Measurements from ENCODE around the gene PTPRG. TPM values are rescaled to one million over a fixed set of nuclear protein-coding genes. Genes with fewer than 3 reads are reported as not detected.

Gene PTPRG
- total RNA-seq, 6 experiments from 2014 or later = 11.7 to 27.8 (median 14.7) TPM

GRCh38 chr3:62154457-62155148, 593.2 kb downstream of the PTPRG start:
- TF ChIP-seq, protein P1, sequence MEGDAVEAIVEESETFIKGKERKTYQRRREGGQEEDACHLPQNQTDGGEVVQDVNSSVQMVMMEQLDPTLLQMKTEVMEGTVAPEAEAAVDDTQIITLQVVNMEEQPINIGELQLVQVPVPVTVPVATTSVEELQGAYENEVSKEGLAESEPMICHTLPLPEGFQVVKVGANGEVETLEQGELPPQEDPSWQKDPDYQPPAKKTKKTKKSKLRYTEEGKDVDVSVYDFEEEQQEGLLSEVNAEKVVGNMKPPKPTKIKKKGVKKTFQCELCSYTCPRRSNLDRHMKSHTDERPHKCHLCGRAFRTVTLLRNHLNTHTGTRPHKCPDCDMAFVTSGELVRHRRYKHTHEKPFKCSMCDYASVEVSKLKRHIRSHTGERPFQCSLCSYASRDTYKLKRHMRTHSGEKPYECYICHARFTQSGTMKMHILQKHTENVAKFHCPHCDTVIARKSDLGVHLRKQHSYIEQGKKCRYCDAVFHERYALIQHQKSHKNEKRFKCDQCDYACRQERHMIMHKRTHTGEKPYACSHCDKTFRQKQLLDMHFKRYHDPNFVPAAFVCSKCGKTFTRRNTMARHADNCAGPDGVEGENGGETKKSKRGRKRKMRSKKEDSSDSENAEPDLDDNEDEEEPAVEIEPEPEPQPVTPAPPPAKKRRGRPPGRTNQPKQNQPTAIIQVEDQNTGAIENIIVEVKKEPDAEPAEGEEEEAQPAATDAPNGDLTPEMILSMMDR (IDR thresholded peaks at IDR 0.05) = no peak
- no peak for TF ChIP-seq POLR2A (IDR thresholded peaks at IDR 0.05)
- H3K36me3 ChIP-seq = no peaks in the 10 kb centered on the region
- intact Hi-C loops (cut with DNase I) = no loop called here
- H3K9me3 ChIP-seq = no peaks in the 10 kb centered on the region
- no peak overlapping the region for H3K27ac ChIP-seq
- 92% methylated on average over 6 of the region's 13 CpGs for WGBS (ENCODE audit: insufficient coverage, low coverage, low lambda C conversion rate, missing lambda C conversion rate)
- ATAC-seq = no peak
- H3K4me1 ChIP-seq = no peaks in the 10 kb centered on the region
- no peaks in the 10 kb centered on the region for H3K27me3 ChIP-seq
- no peak for DNase-seq
- H3K4me3 ChIP-seq = no peak overlapping the region

- no peak for ATAC-seq
- intact Hi-C loops (cut with DNase I) = no loop called here
- 85% methylated on average over 4 of the region's 4 CpGs for WGBS (ENCODE audit: insufficient coverage, low coverage, low lambda C conversion rate, missing lambda C conversion rate)
- Histone ChIP-seq H3K36me3 (no peaks in the 10 kb centered on the region), H3K4me3 (no peak overlapping the region), H3K27me3 (no peaks in the 10 kb centered on the region), H3K4me1 (no peaks in the 10 kb centered on the region), H3K27ac (peak overlapping the region in 1 of 3 donors; percentile 16), H3K9me3 (no peaks in the 10 kb centered on the region)
- no peak for DNase-seq
- TF ChIP-seq, protein P1 (IDR thresholded peaks at IDR 0.05) = no peak
- TF ChIP-seq POLR2A (IDR thresholded peaks at IDR 0.05) = no peak
These were observed 597.8 kb downstream of the PTPRG start for GRCh38 chr3:62159056-62159708.

DNA sequence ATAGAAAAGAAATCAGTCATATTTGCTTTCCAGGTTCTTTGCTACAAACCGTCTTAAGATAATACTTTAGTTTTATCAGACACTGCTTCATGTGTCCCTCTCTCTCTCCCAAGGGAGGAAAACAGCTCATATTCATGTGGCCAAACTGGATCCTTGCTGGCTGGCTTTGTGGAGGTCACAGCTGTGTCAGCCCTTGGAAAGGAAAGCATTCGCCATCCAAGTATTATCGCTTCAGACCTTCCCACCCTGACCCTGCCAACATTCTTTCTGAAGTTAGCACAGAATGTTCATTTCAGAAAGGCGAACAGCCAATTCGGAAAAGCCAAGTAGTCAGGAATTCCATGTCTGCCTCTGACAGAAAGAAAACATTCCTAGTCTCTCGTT, 598.3 kb downstream of the PTPRG start:
- 77% methylated on average over 6 of the region's 6 CpGs for WGBS (ENCODE audit: insufficient coverage, low coverage, low lambda C conversion rate, missing lambda C conversion rate)
- Histone ChIP-seq H3K27ac (peak overlapping the region in 1 of 3 donors; percentile 16), H3K4me3 (no peak overlapping the region), H3K9me3 (no peaks in the 10 kb centered on the region), H3K36me3 (no peaks in the 10 kb centered on the region), H3K27me3 (no peaks in the 10 kb centered on the region), H3K4me1 (no peaks in the 10 kb centered on the region)
- intact Hi-C loops (cut with DNase I) = no loop called here
- TF ChIP-seq, protein P1 (IDR thresholded peaks at IDR 0.05) = no peak
- TF ChIP-seq POLR2A (IDR thresholded peaks at IDR 0.05) = no peak
- peak; percentile 68 to 90 (median 74) for ATAC-seq
- peak in 1 of 3 donors; percentile 48 for DNase-seq

- DNase-seq (no peak), ATAC-seq (no peak)
- 64% methylated on average over 4 of the region's 4 CpGs for WGBS (ENCODE audit: insufficient coverage, low coverage, low lambda C conversion rate, missing lambda C conversion rate)
- no peaks in the 10 kb centered on the region for H3K4me1 ChIP-seq
- TF ChIP-seq, protein P1 (IDR thresholded peaks at IDR 0.05) = no peak
- TF ChIP-seq POLR2A (IDR thresholded peaks at IDR 0.05) = no peak
- no peaks in the 10 kb centered on the region for H3K27me3 ChIP-seq
- H3K4me3 ChIP-seq = no peak overlapping the region
- no peak overlapping the region for H3K27ac ChIP-seq
- intact Hi-C loops (cut with DNase I) = no loop called here
- no peaks in the 10 kb centered on the region for H3K9me3 ChIP-seq
- H3K36me3 ChIP-seq = no peaks in the 10 kb centered on the region
These were observed 600.0 kb downstream of the PTPRG start for GRCh38 chr3:62161371-62161770.

Measured in right lobe of liver (tissue), 6 donors.